ENCODE data around the gene PRXL2B.

The PRXL2B gene

GRCh38 chr1:2632561-2633361 is 46.2 kb downstream of the PRXL2B start, which contains the start of gene MMEL1:
Gene MMEL1, minus strand, starts transcription at chr1:2633016. Its CDS starts 3,532 bp downstream, at chr1:2629484.
- in situ Hi-C loops (cut with HindIII; ENCODE audit: low sequenced_read_pairs): no loop called here

GRCh38 chr1:2633366-2633935 is 46.9 kb downstream of the PRXL2B start:
- in situ Hi-C loops (cut with HindIII; ENCODE audit: low sequenced_read_pairs): no loop called here

GRCh38 chr1:2633936-2634491 is 47.4 kb downstream of the PRXL2B start:
- in situ Hi-C loops (cut with HindIII; ENCODE audit: low sequenced_read_pairs): no loop called here

- in situ Hi-C loops (cut with HindIII; ENCODE audit: low sequenced_read_pairs): no loop called here
Measured at GRCh38 chr1:2635361-2636010, 48.9 kb downstream of the PRXL2B start.

- in situ Hi-C loops (cut with HindIII; ENCODE audit: low sequenced_read_pairs): no loop called here
Measured at GRCh38 chr1:2636733-2637132, 50.2 kb downstream of the PRXL2B start.

GRCh38 chr1:2637442-2638145 is 51.0 kb downstream of the PRXL2B start:
- in situ Hi-C loops (cut with HindIII; ENCODE audit: low sequenced_read_pairs): no loop called here

GRCh38 chr1:2638466-2639115 is 52.0 kb downstream of the PRXL2B start:
- in situ Hi-C loops (cut with HindIII; ENCODE audit: low sequenced_read_pairs): no loop called here

DNA sequence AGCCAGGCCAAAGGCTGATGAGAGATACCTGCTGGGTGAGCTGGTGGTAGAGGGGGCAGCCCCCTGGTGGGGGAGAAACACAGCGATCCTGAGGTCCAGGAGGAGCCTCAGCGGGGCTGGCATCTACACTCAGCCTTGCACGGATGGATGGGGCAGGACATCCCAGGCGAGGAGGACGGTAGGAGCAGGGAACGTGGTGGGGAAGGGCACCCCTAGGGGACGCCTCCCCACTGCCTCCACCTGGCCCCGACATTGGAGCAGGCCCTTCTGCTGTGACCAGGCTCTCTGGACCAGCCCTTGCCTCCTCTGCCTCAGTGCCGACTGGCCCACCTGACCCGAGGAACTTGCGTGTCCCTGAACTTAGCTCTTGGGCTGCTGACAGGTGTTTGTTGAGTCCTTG is 52.6 kb downstream of the PRXL2B start:
- in situ Hi-C loops (cut with HindIII; ENCODE audit: low sequenced_read_pairs): no loop called here

- in situ Hi-C loops (cut with HindIII; ENCODE audit: low sequenced_read_pairs): no loop called here
Measured at GRCh38 chr1:2639607-2640521, 53.3 kb downstream of the PRXL2B start.

- in situ Hi-C loops (cut with HindIII; ENCODE audit: low sequenced_read_pairs): no loop called here
Measured at GRCh38 chr1:2640626-2641025, 54.0 kb downstream of the PRXL2B start.

Data from endothelial cell of hepatic sinusoid (primary cell).